ENCODE measurements around the gene DEFB124. TPM values are rescaled to one million over a fixed set of nuclear protein-coding genes. Genes with fewer than 3 reads are reported as not detected.
A peak's percentile ranks its signal among the peaks of the same experiment; 100 is the strongest.
"Not testable (repeated sequence)": the region's sequence is repeated elsewhere in the genome, so short reads cannot be mapped to it uniquely, and the experiment has no call there.

The DEFB124 gene
- total and polyA plus RNA-seq, 5 donors from 2014 or later: not detected

DNA sequence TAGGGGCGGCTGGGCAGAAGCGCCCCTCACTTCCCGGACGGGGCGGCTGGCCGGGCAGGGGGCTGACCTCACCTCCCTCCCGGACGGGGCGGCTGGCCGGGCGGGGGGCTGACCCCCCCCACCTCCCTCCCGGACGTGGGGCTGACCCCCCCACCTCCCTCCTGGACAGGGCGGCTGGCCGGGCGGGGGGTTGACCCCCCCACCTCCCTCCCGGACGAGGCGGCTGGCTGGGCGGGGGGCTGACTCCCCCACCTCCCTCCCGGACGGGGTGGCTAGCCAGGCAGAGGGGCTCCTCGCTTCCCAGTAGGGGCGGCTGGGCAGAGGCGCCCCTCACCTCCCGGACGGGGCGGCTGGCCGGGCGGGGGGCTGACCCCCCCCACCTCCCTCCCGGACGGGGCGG, 4.0 kb downstream of the DEFB124 start:
- H3K27me3 ChIP-seq (ENCODE audit: control insufficient read depth, insufficient read depth, low read length); H3K9me3 ChIP-seq (ENCODE audit: control insufficient read depth in 2 of 2, low read length in 2 of 2); H3K4me3 ChIP-seq (ENCODE audit: low read depth, low read length); ATAC-seq (ENCODE audit: low read depth in 2 of 2); H3K36me3 Mint-ChIP-seq; H3K4me1 ChIP-seq (ENCODE audit: control insufficient read depth, insufficient read depth, low read length, poor library complexity, severe bottlenecking); H3K36me3 ChIP-seq (ENCODE audit: control insufficient read depth, insufficient read depth, low read length); H3K27ac ChIP-seq (ENCODE audit: insufficient read depth, low read length, poor library complexity, severe bottlenecking); H3K27ac Mint-ChIP-seq; H3K4me1 Mint-ChIP-seq; H3K9me3 Mint-ChIP-seq; DNase-seq; H3K4me3 Mint-ChIP-seq: not testable (repeated sequence)
- peaks cover 33% of the 10 kb centered on the region for H3K27me3 Mint-ChIP-seq

DNA sequence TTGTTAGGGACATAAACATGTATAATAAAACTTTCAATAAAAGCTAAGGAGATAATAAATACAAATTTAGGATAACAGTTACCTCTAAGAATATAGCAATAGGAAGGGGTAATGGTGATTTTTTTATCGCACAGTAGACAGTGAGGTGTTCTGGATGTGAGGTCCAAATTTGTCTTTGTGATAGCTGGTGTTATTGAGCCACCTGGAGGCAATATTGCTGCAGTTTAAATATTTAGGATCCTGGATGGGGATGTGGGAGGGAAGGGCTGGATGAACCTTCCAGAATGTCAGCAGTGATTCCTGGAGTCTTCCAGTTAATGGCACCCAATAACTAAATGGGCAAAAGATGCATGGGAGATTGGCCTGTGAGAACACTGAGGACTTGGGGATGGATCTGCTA, 20.6 kb downstream of the DEFB124 start:
- Mint-ChIP-seq H3K9me3 (peaks cover 0 to 3% (median 0%) of the 10 kb centered on the region in 7 donors), H3K36me3 (no peaks in the 10 kb centered on the region), H3K4me3 (no peak overlapping the region), H3K4me1 (no peaks in the 10 kb centered on the region), H3K27me3 (peaks cover 19% of the 10 kb centered on the region), H3K27ac (no peak overlapping the region)
- DNase-seq (no peak), ATAC-seq (ENCODE audit: low read depth in 2 of 2) (no peak)
- Histone ChIP-seq H3K4me3 (ENCODE audit: low read depth, low read length) (no peak overlapping the region), H3K9me3 (ENCODE audit: control insufficient read depth in 2 of 2, low read length in 2 of 2) (no peaks in the 10 kb centered on the region), H3K27ac (ENCODE audit: insufficient read depth, low read length, poor library complexity, severe bottlenecking) (no peak overlapping the region), H3K4me1 (ENCODE audit: control insufficient read depth, insufficient read depth, low read length, poor library complexity, severe bottlenecking) (no peaks in the 10 kb centered on the region), H3K36me3 (ENCODE audit: control insufficient read depth, insufficient read depth, low read length) (no peaks in the 10 kb centered on the region), H3K27me3 (ENCODE audit: control insufficient read depth, insufficient read depth, low read length) (peaks cover 6% of the 10 kb centered on the region)

DNA sequence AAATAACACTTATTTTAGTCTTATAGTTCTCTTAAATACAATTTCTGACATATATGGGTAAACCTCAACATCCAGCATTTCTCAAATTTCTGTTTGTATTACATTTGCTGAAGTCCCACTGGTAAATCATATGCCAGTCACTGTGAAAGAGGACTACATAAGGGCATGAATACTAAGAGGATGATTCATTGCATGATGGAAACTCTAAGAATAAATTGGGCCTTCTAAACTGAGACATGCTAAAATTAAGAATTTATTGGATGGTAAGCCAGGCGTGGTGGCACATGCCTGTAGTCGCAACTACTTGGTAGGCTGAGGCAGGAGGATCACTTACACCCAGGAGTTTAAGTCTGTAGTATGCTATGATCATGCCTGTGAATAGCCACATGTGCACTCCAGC, 22.4 kb downstream of the DEFB124 start:
- DNase-seq: no peak
- no peaks in the 10 kb centered on the region for H3K9me3 ChIP-seq (ENCODE audit: control insufficient read depth in 2 of 2, low read length in 2 of 2)
- no peaks in the 10 kb centered on the region for H3K36me3 ChIP-seq (ENCODE audit: control insufficient read depth, insufficient read depth, low read length)
- no peaks in the 10 kb centered on the region for H3K36me3 Mint-ChIP-seq
- H3K27ac ChIP-seq (ENCODE audit: insufficient read depth, low read length, poor library complexity, severe bottlenecking): no peak overlapping the region
- H3K4me1 Mint-ChIP-seq: no peaks in the 10 kb centered on the region
- H3K4me1 ChIP-seq (ENCODE audit: control insufficient read depth, insufficient read depth, low read length, poor library complexity, severe bottlenecking): no peaks in the 10 kb centered on the region
- no peak overlapping the region for H3K4me3 Mint-ChIP-seq
- no peak overlapping the region for H3K4me3 ChIP-seq (ENCODE audit: low read depth, low read length)
- no peak overlapping the region for H3K27ac Mint-ChIP-seq
- H3K9me3 Mint-ChIP-seq: peaks cover 0 to 3% (median 0%) of the 10 kb centered on the region in 7 donors
- no peak for ATAC-seq (ENCODE audit: low read depth in 2 of 2)
- H3K27me3 Mint-ChIP-seq: peaks cover 20% of the 10 kb centered on the region
- peaks cover 6% of the 10 kb centered on the region for H3K27me3 ChIP-seq (ENCODE audit: control insufficient read depth, insufficient read depth, low read length)

DNA sequence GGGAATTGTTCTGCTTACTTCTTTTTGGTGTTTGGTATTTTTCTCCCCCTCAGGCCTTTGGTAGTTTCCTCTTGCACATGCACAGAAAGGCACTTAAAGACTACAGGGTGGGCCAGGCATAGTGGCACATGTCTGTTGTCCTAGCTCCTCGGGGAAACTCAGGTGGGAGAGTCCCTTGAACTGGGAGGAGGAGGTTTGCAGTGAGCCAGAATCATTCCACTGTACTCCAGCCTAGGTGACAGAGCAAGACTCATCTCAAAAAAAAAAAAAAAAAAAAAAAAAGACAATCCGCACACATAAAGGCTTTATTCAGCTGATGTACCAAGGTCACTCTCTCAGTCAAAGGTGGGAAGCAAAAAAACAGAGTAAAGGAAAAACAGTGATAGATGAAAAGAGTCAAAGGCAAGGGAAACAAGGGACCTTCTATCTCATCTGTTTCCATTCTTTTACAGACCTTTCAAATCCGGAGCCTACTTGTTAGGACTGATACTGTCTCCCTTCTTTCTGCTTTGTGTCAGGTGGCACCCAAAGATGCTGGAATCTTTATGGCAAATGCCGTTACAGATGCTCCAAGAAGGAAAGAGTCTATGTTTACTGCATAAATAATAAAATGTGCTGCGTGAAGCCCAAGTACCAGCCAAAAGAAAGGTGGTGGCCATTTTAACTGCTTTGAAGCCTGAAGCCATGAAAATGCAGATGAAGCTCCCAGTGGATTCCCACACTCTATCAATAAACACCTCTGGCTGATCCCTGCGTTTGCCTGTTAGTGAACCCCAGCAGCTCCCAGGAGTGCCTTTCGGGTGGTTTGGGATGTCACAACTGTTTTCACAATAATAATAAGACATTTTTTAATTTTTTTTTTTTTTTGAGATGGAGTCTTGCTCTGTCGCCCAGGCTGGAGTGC, 25.2 kb downstream of the DEFB124 start:
- Mint-ChIP-seq H3K4me1 (no peaks in the 10 kb centered on the region), H3K9me3 (peaks cover 0 to 4% (median 0%) of the 10 kb centered on the region in 7 donors), H3K36me3 (no peaks in the 10 kb centered on the region), H3K27ac (no peak overlapping the region), H3K27me3 (peaks cover 18% of the 10 kb centered on the region), H3K4me3 (no peak overlapping the region)
- no peaks in the 10 kb centered on the region for H3K9me3 ChIP-seq (ENCODE audit: control insufficient read depth in 2 of 2, low read length in 2 of 2)
- no peak overlapping the region for H3K4me3 ChIP-seq (ENCODE audit: low read depth, low read length)
- no peaks in the 10 kb centered on the region for H3K4me1 ChIP-seq (ENCODE audit: control insufficient read depth, insufficient read depth, low read length, poor library complexity, severe bottlenecking)
- ATAC-seq (ENCODE audit: low read depth in 2 of 2) (no peak), DNase-seq (no peak)
- H3K36me3 ChIP-seq (ENCODE audit: control insufficient read depth, insufficient read depth, low read length): no peaks in the 10 kb centered on the region
- H3K27me3 ChIP-seq (ENCODE audit: control insufficient read depth, insufficient read depth, low read length): peaks cover 6% of the 10 kb centered on the region
- no peak overlapping the region for H3K27ac ChIP-seq (ENCODE audit: insufficient read depth, low read length, poor library complexity, severe bottlenecking)

DNA sequence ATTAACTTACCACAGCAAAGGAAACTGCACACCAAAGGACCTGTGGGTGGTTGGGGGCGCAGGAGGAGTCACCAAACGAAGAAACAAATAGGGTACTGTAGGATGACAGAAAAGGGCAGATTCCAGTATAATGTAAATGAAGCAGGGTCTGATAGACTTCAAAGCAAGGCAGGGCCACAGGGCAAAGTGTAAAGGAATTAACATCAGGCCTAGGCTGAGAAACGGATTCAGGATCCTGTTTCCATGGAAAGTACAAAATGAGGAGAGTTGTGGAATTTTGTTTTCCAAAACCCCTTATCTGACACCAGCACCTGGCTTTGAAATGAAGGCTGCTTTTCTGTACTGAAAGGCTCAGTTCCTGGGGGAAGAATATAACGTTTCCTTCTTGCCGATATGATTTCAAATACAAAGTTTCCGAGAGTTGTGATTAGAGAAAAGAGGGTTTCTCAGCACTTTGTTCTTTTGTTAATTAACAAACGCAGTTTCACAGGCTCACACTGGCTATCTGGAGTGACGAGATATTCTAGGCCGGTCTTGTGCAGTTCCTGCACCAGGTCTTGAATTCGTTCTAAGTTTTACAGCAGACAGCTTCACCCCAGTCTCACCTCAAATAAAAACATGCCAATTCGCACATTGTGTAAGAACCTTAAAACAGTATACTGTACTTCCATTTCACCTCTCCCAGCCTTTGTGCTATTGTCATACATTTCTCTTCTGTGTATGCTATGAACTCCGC, 28.7 kb downstream of the DEFB124 start:
- H3K27ac Mint-ChIP-seq: no peak overlapping the region
- Histone ChIP-seq H3K4me3 (ENCODE audit: low read depth, low read length) (no peak overlapping the region), H3K9me3 (ENCODE audit: control insufficient read depth in 2 of 2, low read length in 2 of 2) (no peaks in the 10 kb centered on the region), H3K27ac (ENCODE audit: insufficient read depth, low read length, poor library complexity, severe bottlenecking) (no peak overlapping the region), H3K4me1 (ENCODE audit: control insufficient read depth, insufficient read depth, low read length, poor library complexity, severe bottlenecking) (no peaks in the 10 kb centered on the region), H3K36me3 (ENCODE audit: control insufficient read depth, insufficient read depth, low read length) (no peaks in the 10 kb centered on the region), H3K27me3 (ENCODE audit: control insufficient read depth, insufficient read depth, low read length) (no peaks in the 10 kb centered on the region)
- no peaks in the 10 kb centered on the region for H3K4me1 Mint-ChIP-seq
- H3K9me3 Mint-ChIP-seq: peaks cover 0 to 2% (median 0%) of the 10 kb centered on the region in 7 donors
- no peak overlapping the region for H3K4me3 Mint-ChIP-seq
- no peaks in the 10 kb centered on the region for H3K36me3 Mint-ChIP-seq
- no peak for ATAC-seq (ENCODE audit: low read depth in 2 of 2)
- DNase-seq: no peak
- peaks cover 20% of the 10 kb centered on the region for H3K27me3 Mint-ChIP-seq

DNA sequence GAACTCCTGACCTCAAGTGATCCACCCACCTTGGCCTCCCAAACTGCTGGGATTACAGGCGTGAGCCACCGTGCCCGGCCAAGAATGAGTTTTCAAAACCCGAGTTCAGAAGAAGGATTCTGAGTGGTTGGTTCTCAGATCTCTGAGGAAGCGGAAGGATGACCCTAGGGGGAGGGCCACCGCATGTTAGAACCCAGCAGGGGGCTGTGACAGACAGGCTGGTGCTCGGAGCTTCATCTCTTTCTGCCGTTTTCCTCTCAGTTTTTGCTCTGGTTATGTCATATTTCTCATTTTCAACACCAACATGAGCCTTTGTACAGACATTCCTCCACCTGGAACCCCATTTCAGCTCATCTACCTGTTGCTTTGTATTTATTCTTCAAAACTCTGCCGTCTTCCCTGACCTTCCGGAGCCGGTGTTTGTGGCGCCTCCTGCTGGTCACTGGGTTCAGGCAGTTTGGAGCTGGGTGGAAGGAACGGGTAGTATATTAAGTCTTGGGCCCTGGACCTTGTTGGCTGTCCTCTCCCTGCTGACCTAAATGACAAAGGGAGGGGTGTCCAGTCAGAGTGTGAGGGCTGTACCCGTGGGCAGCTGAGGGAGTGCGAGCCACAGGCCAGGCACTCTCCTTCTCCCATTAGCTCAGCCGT, 34.8 kb downstream of the DEFB124 start, which contains the start of gene DEFB123:
Gene DEFB123, plus strand, starts transcription at position 621 of the 648 bp plus-strand sequence. CDS start 67 bp downstream, outside the sequence.
- no peaks in the 10 kb centered on the region for H3K9me3 Mint-ChIP-seq
- peaks cover 30% of the 10 kb centered on the region for H3K27me3 Mint-ChIP-seq
- Histone ChIP-seq H3K4me3 (ENCODE audit: low read depth, low read length) (no peak within 1 kb of the TSS), H3K9me3 (ENCODE audit: control insufficient read depth in 2 of 2, low read length in 2 of 2) (no peaks in the 10 kb centered on the region), H3K4me1 (ENCODE audit: control insufficient read depth, insufficient read depth, low read length, poor library complexity, severe bottlenecking) (no peaks in the 10 kb centered on the region), H3K27me3 (ENCODE audit: control insufficient read depth, insufficient read depth, low read length) (no peaks in the 10 kb centered on the region), H3K27ac (ENCODE audit: insufficient read depth, low read length, poor library complexity, severe bottlenecking) (no peak within 1 kb of the TSS), H3K36me3 (ENCODE audit: control insufficient read depth, insufficient read depth, low read length) (no peaks in the 10 kb centered on the region)
- ATAC-seq (ENCODE audit: low read depth in 2 of 2) (no peak), DNase-seq (no peak)
- peak within 1 kb of the TSS in 1 of 4 donors; percentile 51 for H3K4me3 Mint-ChIP-seq
- no peak within 1 kb of the TSS for H3K27ac Mint-ChIP-seq
- H3K36me3 Mint-ChIP-seq: no peaks in the 10 kb centered on the region
- H3K4me1 Mint-ChIP-seq: no peaks in the 10 kb centered on the region

DNA sequence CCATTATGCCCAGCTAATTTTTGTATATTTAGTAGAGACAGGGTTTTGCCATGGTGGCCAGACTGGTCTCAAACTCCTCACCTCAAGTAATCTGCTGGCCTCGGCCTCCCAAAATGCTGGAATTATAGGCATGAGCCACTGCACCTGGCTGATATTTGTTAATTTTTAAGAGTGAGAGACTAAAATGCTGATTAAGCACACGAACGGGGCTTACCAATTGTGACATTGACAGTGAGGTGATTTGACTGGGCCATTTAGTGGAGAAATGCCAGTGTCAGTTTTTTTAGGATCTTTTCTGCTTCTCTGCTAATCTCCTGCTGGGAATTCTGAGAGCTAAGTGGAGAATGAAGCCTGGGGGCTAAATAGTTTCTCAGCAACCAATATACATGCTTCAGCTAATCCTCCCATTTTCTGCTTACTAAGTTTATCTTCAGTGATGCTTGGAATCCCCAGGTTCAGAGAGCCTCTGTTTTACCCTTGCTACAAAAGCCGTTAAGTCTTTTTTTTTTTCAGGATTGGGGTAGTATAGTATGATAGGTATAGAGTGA, 44.3 kb downstream of the DEFB124 start:
- Mint-ChIP-seq H3K9me3 (peaks cover 0 to 4% (median 2%) of the 10 kb centered on the region in 7 donors), H3K27ac (no peak overlapping the region), H3K27me3 (peaks cover 4% of the 10 kb centered on the region), H3K36me3 (no peaks in the 10 kb centered on the region), H3K4me3 (no peak overlapping the region), H3K4me1 (no peaks in the 10 kb centered on the region)
- no peak overlapping the region for H3K27ac ChIP-seq (ENCODE audit: insufficient read depth, low read length, poor library complexity, severe bottlenecking)
- no peaks in the 10 kb centered on the region for H3K9me3 ChIP-seq (ENCODE audit: control insufficient read depth in 2 of 2, low read length in 2 of 2)
- H3K27me3 ChIP-seq (ENCODE audit: control insufficient read depth, insufficient read depth, low read length): no peaks in the 10 kb centered on the region
- ATAC-seq (ENCODE audit: low read depth in 2 of 2): no peak
- H3K4me1 ChIP-seq (ENCODE audit: control insufficient read depth, insufficient read depth, low read length, poor library complexity, severe bottlenecking): no peaks in the 10 kb centered on the region
- H3K4me3 ChIP-seq (ENCODE audit: low read depth, low read length): no peak overlapping the region
- no peak for DNase-seq
- no peaks in the 10 kb centered on the region for H3K36me3 ChIP-seq (ENCODE audit: control insufficient read depth, insufficient read depth, low read length)

Measured in CD4-positive, CD25-positive, alpha-beta regulatory T cell (primary cell).